ENCODE results near the gene PARP15.

GRCh38 chr3:122530164-122530563 lies 47.3 kb upstream of the PARP15 start:
- TF ChIP-seq CTCF (conservative IDR thresholded peaks at IDR 0.05; ENCODE audit: low read depth in 2 of 2) (no peak), POLR2AphosphoS5 (IDR thresholded peaks at IDR 0.05; ENCODE audit: low read depth) (no peak), ETS1 (IDR thresholded peaks at IDR 0.05) (no peak), REST (IDR thresholded peaks at IDR 0.05; ENCODE audit: unreplicated experiment) (no peak), EZH2phosphoT487 (IDR thresholded peaks at IDR 0.05; ENCODE audit: unreplicated experiment) (no peak), STAT1 (IDR thresholded peaks at IDR 0.05; ENCODE audit: unreplicated experiment) (no peak), EZH2 (IDR thresholded peaks at IDR 0.05; ENCODE audit: low read depth, unreplicated experiment) (no peak), JUNB (IDR thresholded peaks at IDR 0.05; ENCODE audit: unreplicated experiment) (no peak)
